ENCODE results near the gene C4orf50.

DNA sequence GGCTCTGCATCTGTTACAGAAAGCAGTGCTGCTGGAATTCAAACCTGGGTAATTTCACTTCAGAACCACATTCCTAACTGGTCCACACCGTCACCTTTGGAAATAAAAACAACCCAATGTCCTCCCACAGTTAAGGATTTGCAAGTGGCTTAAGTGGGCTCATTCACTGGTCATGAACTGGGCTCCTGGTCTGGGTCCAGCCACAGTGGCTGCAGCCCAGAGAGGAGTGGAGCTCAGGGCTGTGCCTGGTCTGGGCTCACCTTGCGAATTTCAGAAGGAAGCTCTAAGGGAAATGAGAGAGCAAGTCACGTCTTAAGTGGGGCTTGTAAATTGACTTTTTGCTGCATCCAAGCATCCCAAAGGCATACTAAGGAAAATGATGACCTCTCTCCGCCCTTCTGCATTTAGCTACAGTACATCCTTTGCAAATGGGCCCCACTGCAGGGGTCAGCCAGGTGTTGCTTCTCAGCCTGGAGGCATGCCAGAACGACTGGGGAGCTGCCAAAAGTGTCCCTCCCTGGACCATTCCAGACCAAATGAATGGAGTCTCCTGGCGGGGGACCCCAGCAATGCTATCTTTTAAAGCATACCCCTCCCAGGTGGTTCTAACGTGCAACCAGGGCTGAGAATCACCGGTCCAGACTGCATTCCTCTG lies 99.8 kb downstream of the C4orf50 start:
- TF ChIP-seq IKZF1 (IDR thresholded peaks at IDR 0.05) (no peak), ELF1 (CRISPR knock-in tag; IDR thresholded peaks at IDR 0.05) (no peak), TAF1 (CRISPR knock-in tag; IDR thresholded peaks at IDR 0.05) (no peak), ZBTB1 (CRISPR knock-in tag; IDR thresholded peaks at IDR 0.05; ENCODE audit: borderline replicate concordance) (no peak), CEBPB (IDR thresholded peaks at IDR 0.05; ENCODE audit: borderline replicate concordance, low read depth, low read length) (no peak), ZEB1 (IDR thresholded peaks at IDR 0.05; ENCODE audit: insufficient replicate concordance, low read depth) (no peak), ZNF232 (CRISPR knock-in tag; IDR thresholded peaks at IDR 0.05; ENCODE audit: borderline replicate concordance) (no peak), ZNF292 (CRISPR knock-in tag; IDR thresholded peaks at IDR 0.05; ENCODE audit: borderline replicate concordance, low read depth) (no peak), ZNF138 (CRISPR knock-in tag; IDR thresholded peaks at IDR 0.05; ENCODE audit: low read depth) (no peak), ZFP62 (CRISPR knock-in tag; IDR thresholded peaks at IDR 0.05) (no peak), ZNF253 (CRISPR knock-in tag; IDR thresholded peaks at IDR 0.05; ENCODE audit: borderline replicate concordance) (no peak)

All from HepG2 (cell line).